Peyer's patch (tissue), 4 donors: ENCODE data around the gene UBE2D1. TPM values are rescaled to one million over a fixed set of nuclear protein-coding genes. Genes with fewer than 3 reads are reported as not detected.

ENCODE experiments used
- DNase-seq, 3 donors: peaks; one replicate each; pipeline ENCODE4 v3.0.0-alpha.2; 2017 to 2019
- H3K27ac ChIP-seq, 4 donors: fragments of 200-600 bp; sonication (generic); one replicate each; pipeline ENCODE4 v1.5.1; 2016 to 2019
- H3K27me3 ChIP-seq, 2 donors: fragments of 200-600 bp; sonication (generic); one replicate each; pipeline ENCODE4 v1.5.1; 2019
- H3K36me3 ChIP-seq, 3 donors: fragments of 200-600 bp; sonication (generic); one replicate each; pipeline ENCODE4 v1.5.1; 2016 to 2019
- H3K4me1 ChIP-seq, 4 donors: fragments of 200-600 bp; sonication (generic); one replicate each; pipeline ENCODE4 v1.5.1; 2016 to 2019
- H3K4me3 ChIP-seq, 4 donors: fragments of 200-600 bp; sonication (generic); 1 replicate in 3 of 4; 2 replicates in 1 of 4; pipeline ENCODE4 v1.5.1; 2016 to 2019; ENCODE audit warnings: mild to moderate bottlenecking in 1 of 4
- H3K9me3 ChIP-seq, 4 donors: fragments of 200-600 bp; sonication (generic); one replicate each; pipeline ENCODE4 v1.5.1; 2016 to 2019; ENCODE audit warnings: mild to moderate bottlenecking in 1 of 4
- CTCF ChIP-seq, 6 experiments: fragments of 450-650 bp in 4 of 6; fragments of 200-600 bp in 2 of 6; sonication (generic) in 1 of 6; IDR thresholded peaks; one replicate each; pipeline ENCODE4 v1.5.1; 2017 to 2019; ENCODE audit warnings: antibody characterized with exemption in 6 of 6, mild to moderate bottlenecking in 3 of 6, moderate library complexity in 1 of 6
- POLR2A ChIP-seq, 2 donors: fragments of 450-650 bp; IDR thresholded peaks; one replicate each; pipeline ENCODE4 v1.5.1; 2017; ENCODE audit warnings: antibody characterized with exemption in 2 of 2, mild to moderate bottlenecking in 2 of 2, moderate library complexity in 2 of 2
- total RNA-seq, 4 donors: library from RNA; depleted of rRNA; stranded (reverse); fragments of >200 nt; gene quantifications; one replicate each; pipeline ENCODE4 v1.1.0, GENCODE V29; 2016

The UBE2D1 gene
- total RNA-seq, 4 donors from 2014 or later = 3.5 to 11.9 (median 9.6) TPM

DNA sequence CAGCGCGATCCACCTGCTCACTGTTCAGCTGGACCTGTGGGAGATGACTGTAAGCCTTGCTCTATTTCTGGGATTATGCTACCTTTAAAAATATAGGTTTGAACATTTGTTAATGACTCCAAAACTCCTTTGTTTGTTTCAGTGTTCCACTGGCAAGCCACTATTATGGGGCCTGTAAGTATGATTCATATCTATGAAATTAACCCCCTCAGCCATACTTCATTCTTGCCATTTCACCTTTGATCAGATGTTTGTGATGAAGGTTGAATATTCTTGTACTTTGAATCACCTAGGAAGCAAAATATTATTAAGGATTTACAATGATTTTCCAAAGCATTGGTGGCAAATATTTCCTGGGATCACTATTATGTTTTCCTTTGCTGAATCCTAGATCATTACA lies 26.5 kb downstream of the UBE2D1 start:
- DNase-seq = no peak
- TF ChIP-seq POLR2A (IDR thresholded peaks at IDR 0.05) (no peak), CTCF (IDR thresholded peaks at IDR 0.05) (no peak)
- Histone ChIP-seq H3K9me3 (no peaks in the 10 kb centered on the region), H3K27ac (no peak overlapping the region), H3K36me3 (peaks cover 0 to 4% (median 0%) of the 10 kb centered on the region in 3 donors), H3K4me3 (no peak overlapping the region), H3K4me1 (no peaks in the 10 kb centered on the region), H3K27me3 (no peaks in the 10 kb centered on the region)

GRCh38 chr10:58362027-58362789 lies 27.4 kb downstream of the UBE2D1 start:
- TF ChIP-seq POLR2A (IDR thresholded peaks at IDR 0.05) (no peak), CTCF (IDR thresholded peaks at IDR 0.05) (no peak)
- Histone ChIP-seq H3K27ac (no peak overlapping the region), H3K36me3 (peaks cover 0 to 4% (median 0%) of the 10 kb centered on the region in 3 donors), H3K4me3 (no peak overlapping the region), H3K27me3 (no peaks in the 10 kb centered on the region), H3K4me1 (no peaks in the 10 kb centered on the region), H3K9me3 (no peaks in the 10 kb centered on the region)
- no peak for DNase-seq

GRCh38 chr10:58367069-58367468 lies 32.3 kb downstream of the UBE2D1 start:
- no peaks in the 10 kb centered on the region for H3K4me1 ChIP-seq
- DNase-seq = no peak
- H3K27ac ChIP-seq = no peak overlapping the region
- no peaks in the 10 kb centered on the region for H3K27me3 ChIP-seq
- no peaks in the 10 kb centered on the region for H3K9me3 ChIP-seq
- peaks cover 0 to 7% (median 0%) of the 10 kb centered on the region in 3 donors for H3K36me3 ChIP-seq
- H3K4me3 ChIP-seq = no peak overlapping the region
- TF ChIP-seq CTCF (IDR thresholded peaks at IDR 0.05) (no peak), POLR2A (IDR thresholded peaks at IDR 0.05) (no peak)

DNA sequence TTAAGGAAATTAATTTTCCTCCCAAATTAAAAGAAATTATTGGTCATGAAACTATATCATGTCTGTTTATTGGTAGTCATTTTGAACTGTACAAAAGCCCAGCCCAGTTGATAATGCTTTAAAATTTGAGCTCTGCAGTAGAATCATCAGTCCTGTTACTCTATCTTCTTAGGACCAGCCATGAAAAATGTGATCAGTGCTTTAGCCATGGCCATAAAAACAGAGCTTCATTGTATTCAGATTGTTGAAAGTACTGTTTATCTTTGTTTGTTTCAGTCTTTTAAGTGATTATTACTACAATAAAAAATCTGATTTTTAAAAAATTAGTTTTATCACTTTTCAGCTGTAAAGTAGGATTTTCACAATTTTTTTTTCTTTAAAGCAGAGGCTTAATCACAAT lies 36.7 kb downstream of the UBE2D1 start:
- Histone ChIP-seq H3K4me1 (no peaks in the 10 kb centered on the region), H3K36me3 (peaks cover 0 to 3% (median 0%) of the 10 kb centered on the region in 3 donors), H3K4me3 (no peak overlapping the region), H3K27me3 (no peaks in the 10 kb centered on the region), H3K9me3 (no peaks in the 10 kb centered on the region), H3K27ac (no peak overlapping the region)
- no peak for DNase-seq
- no peak for TF ChIP-seq CTCF (IDR thresholded peaks at IDR 0.05)
- TF ChIP-seq POLR2A (IDR thresholded peaks at IDR 0.05) = no peak

- no peak for DNase-seq
- H3K36me3 ChIP-seq = peaks cover 0 to 3% (median 0%) of the 10 kb centered on the region in 3 donors
- H3K9me3 ChIP-seq = no peaks in the 10 kb centered on the region
- H3K4me3 ChIP-seq = no peak overlapping the region
- no peak for TF ChIP-seq CTCF (IDR thresholded peaks at IDR 0.05)
- no peak for TF ChIP-seq POLR2A (IDR thresholded peaks at IDR 0.05)
- H3K27me3 ChIP-seq = no peaks in the 10 kb centered on the region
- H3K27ac ChIP-seq = no peak overlapping the region
- no peaks in the 10 kb centered on the region for H3K4me1 ChIP-seq
Measured at GRCh38 chr10:58372607-58373441, 38.0 kb downstream of the UBE2D1 start.
